Activated CD8-positive, alpha-beta memory T cell treated with anti-CD3 and anti-CD28 coated beads, Interleukin-2, amount 10 ng/mL, durations not matched to agents 7 days and 5 days (primary cell): ENCODE measurements around the gene TRIM44. TPM values are rescaled to one million over a fixed set of nuclear protein-coding genes. Genes with fewer than 3 reads are reported as not detected.
"Not testable (repeated sequence)": the region's sequence is repeated elsewhere in the genome, so short reads cannot be mapped to it uniquely, and the experiment has no call there.

ENCODE experiments used
- ATAC-seq: fragments of 150-1000 bp; cut with Tn5 transposase; one replicate; pipeline ENCODE4 v1.10.0; 2021; ENCODE audit warnings: moderate library complexity
- CTCF ChIA-PET: fragments of 350-600 bp; sonication (Branson Sonifier 250); formaldehyde crosslinking; loops from one replicate; lab custom pipeline; 2021; ENCODE audit warnings: antibody characterized with exemption; lab: Charles Lee
- DNase-seq: peaks from one replicate; pipeline ENCODE4 v3.0.0-alpha.2; 2020
- H3K27ac Mint-ChIP-seq: one replicate; pipeline ENCODE4 v1.8.0; 2021; ENCODE audit warnings: mild to moderate bottlenecking, mixed read lengths
- H3K27me3 Mint-ChIP-seq: one replicate; pipeline ENCODE4 v1.8.0; 2021; ENCODE audit warnings: mixed read lengths
- H3K36me3 Mint-ChIP-seq: one replicate; pipeline ENCODE4 v1.8.0; 2021; ENCODE audit warnings: mild to moderate bottlenecking, mixed read lengths
- H3K4me1 Mint-ChIP-seq: one replicate; pipeline ENCODE4 v1.8.0; 2021; ENCODE audit warnings: mixed read lengths
- H3K4me3 Mint-ChIP-seq: one replicate; pipeline ENCODE4 v1.8.0; 2021; ENCODE audit warnings: mild to moderate bottlenecking, moderate library complexity, mixed read lengths
- H3K9me3 Mint-ChIP-seq: one replicate; pipeline ENCODE4 v1.8.0; 2022; ENCODE audit warnings: low read depth, mixed read lengths
- total RNA-seq, 2 experiments: library from RNA; stranded (reverse); gene quantifications; one replicate each; pipeline ENCODE4 v1.2.3, GENCODE V29; 2021

Gene TRIM44
- total RNA-seq, 2 experiments from 2014 or later, result 23.1 to 24.2 TPM

DNA sequence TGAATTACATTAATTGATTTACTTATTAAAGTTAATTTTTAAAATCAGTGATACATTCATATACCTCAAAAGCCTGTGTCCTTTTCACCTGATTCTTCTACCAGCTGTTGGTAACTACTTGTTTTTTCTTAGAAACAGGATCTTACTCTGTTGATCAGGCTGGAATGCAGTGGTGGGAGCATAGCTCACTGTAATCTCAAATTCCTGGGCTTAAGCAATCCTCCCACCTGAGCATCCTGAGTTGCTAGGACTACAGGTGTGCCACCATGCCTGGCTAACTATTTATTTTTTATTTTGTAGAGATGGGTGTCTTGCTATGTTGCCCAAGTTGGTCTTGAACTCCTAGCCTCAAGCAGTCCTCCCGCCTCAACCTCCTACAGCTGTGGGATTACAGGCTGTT lies 4.7 kb downstream of the TRIM44 start:
- no peak for ATAC-seq
- H3K4me1 Mint-ChIP-seq, result peaks cover 36% of the 10 kb centered on the region
- H3K27me3 Mint-ChIP-seq, result no peaks in the 10 kb centered on the region
- H3K27ac Mint-ChIP-seq, result no peak overlapping the region
- H3K4me3 Mint-ChIP-seq, result no peak overlapping the region
- CTCF ChIA-PET, result no interaction called here
- H3K36me3 Mint-ChIP-seq, result peaks cover 44% of the 10 kb centered on the region
- no peak for DNase-seq
- H3K9me3 Mint-ChIP-seq, result peaks cover 15% of the 10 kb centered on the region

DNA sequence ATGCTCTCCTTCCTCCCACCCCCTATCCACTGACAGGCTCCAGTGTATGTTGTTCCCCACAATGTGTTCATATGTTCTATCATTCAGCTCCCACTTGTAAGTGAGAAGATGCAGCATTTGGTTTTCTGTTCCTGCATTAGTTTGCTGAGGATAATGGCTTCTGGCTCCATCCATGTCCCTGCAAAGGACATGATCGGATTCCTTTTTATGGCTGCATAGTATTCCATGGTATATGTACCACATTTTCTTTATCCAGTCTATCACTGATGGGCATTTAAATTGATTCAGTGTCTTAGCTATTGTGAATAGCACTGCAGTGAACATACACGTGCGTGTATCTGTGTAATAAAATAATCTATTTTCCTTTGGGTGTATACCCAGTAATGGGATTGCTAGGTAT lies 5.8 kb downstream of the TRIM44 start:
- CTCF ChIA-PET, H3K27ac Mint-ChIP-seq, H3K4me3 Mint-ChIP-seq, DNase-seq, H3K27me3 Mint-ChIP-seq, ATAC-seq: not testable (repeated sequence)
- Mint-ChIP-seq H3K4me1 (peaks cover 30% of the 10 kb centered on the region), H3K9me3 (peaks cover 15% of the 10 kb centered on the region), H3K36me3 (peaks cover 40% of the 10 kb centered on the region)

DNA sequence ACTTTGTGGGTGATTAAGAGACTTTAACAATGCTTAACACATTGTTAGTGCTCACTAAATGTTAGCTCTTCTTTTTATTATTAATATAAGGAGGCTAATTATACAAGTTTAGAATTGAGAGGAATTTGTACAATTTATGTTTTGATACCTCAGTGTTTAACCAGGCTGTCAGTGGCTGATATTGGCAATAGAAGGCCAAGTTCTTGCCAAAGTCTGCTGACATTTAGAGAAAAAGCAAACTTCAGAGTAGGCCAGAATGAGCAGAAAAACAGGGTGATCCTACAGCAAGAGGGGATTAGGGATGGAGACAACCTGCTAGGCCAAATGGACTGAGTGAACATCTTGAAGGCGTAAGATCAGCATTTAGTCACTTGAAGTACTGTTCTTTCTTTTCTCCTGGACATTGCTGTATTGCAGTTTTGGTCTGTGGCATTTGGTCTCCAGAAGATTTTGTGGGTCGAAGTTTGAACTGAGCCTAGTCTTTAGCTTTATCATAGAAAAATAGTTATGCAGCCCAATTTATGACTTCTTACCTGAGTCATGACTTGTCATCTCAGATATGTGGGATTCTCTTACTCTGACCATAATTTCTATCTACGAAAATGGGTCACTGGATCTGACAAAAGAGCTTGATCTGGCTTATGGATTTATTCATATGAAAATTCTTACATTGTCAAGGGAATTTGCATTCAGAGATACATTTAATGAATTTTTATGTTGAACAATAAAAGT lies 9.0 kb downstream of the TRIM44 start:
- CTCF ChIA-PET, result no interaction called here

DNA sequence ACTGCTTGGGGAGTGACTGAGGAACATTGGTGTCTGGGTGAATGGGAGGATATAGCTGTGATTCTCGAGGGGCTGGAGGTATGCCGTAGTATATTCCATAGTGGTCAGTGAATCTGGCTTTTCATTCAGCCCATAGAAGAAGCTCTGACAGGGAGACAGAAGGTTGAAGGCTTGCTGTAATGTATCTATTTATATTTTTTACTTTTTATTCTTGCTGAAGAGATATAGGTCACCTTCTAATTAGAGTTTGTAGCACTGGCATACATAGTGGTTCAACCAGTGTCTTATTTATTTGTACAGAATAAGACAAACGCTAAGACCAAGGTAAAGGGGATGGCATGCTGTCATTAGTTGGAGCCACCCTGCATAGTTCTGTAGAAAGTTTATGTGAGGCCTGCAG lies 10.0 kb downstream of the TRIM44 start:
- ATAC-seq, result no peak
- CTCF ChIA-PET, result no interaction called here
- no peaks in the 10 kb centered on the region for H3K9me3 Mint-ChIP-seq
- H3K4me3 Mint-ChIP-seq, result no peak overlapping the region
- DNase-seq, result no peak
- peaks cover 8% of the 10 kb centered on the region for H3K4me1 Mint-ChIP-seq
- no peaks in the 10 kb centered on the region for H3K27me3 Mint-ChIP-seq
- peaks cover 18% of the 10 kb centered on the region for H3K36me3 Mint-ChIP-seq
- H3K27ac Mint-ChIP-seq, result no peak overlapping the region

More for the DNA sequence above, 9.0 kb downstream of the TRIM44 start:
- DNase-seq (no peak), ATAC-seq (no peak)
- Mint-ChIP-seq H3K27me3 (no peaks in the 10 kb centered on the region), H3K27ac (no peak overlapping the region), H3K4me1 (peaks cover 8% of the 10 kb centered on the region), H3K9me3 (peaks cover 3% of the 10 kb centered on the region), H3K36me3 (peaks cover 23% of the 10 kb centered on the region), H3K4me3 (no peak overlapping the region)

DNA sequence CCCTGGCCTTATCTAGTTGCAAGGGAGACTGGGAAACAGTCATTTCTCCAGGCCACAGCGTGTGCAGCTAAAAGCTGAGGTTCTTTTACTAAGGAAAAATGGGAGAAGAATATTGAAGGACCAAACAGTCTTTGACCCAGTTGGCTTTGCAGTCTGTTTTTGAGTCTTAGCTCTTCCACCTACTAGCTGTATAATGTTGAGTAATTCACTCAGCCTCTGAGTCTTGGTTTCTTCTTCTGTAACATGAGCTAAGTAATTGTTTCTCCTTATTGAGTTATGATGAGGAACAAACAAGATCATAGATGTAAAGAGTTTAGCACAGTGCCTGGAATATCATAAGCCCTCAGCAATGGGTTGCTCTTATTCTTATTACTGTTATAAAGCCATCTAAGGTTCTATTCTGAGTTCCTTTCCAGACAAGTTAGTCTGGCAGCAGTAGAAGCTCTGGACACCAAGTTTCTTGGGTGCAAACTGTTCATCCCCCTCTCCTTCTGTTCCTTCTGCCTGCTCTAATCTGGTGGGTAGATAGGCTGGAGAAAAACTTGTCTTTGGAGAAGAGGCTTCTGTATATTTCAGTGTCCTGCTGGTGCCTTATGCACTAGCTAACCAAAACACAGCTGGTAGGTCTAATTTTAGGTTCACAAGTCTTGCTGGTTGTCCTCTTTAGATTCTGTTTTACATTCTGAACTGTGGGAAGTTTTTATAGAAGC lies 13.5 kb downstream of the TRIM44 start:
- Mint-ChIP-seq H3K4me1 (peaks cover 11% of the 10 kb centered on the region), H3K27me3 (no peaks in the 10 kb centered on the region), H3K9me3 (no peaks in the 10 kb centered on the region), H3K36me3 (peaks cover 6% of the 10 kb centered on the region), H3K4me3 (no peak overlapping the region), H3K27ac (no peak overlapping the region)
- DNase-seq (no peak), ATAC-seq (no peak)
- CTCF ChIA-PET, result interaction anchor here (0.6 kb wide), 1 partner anchor 127 kb away, joined by 3 read pairs; no protein-coding TSS in a partner anchor

DNA sequence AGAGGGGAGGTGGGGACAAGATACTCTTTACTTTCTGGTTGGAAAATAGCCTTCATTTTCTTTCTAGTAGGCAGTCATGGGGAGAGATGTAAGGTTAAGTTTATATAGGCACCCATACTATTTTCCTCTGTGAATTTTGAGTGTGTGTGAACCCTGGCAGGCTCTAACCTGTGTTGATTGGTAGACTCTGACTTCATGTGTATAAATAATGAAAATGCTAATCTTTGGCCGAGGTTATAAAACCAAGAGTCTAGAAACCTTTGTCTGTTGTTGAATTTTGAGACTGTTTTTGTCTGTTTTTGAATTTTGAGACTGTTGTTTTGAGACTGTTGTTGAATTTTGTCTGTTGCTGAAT lies 14.0 kb downstream of the TRIM44 start:
- Mint-ChIP-seq H3K4me3 (no peak overlapping the region), H3K9me3 (no peaks in the 10 kb centered on the region), H3K36me3 (peaks cover 6% of the 10 kb centered on the region), H3K27me3 (no peaks in the 10 kb centered on the region), H3K27ac (no peak overlapping the region), H3K4me1 (peaks cover 13% of the 10 kb centered on the region)
- CTCF ChIA-PET, result no interaction called here
- ATAC-seq, result no peak
- DNase-seq, result no peak

DNA sequence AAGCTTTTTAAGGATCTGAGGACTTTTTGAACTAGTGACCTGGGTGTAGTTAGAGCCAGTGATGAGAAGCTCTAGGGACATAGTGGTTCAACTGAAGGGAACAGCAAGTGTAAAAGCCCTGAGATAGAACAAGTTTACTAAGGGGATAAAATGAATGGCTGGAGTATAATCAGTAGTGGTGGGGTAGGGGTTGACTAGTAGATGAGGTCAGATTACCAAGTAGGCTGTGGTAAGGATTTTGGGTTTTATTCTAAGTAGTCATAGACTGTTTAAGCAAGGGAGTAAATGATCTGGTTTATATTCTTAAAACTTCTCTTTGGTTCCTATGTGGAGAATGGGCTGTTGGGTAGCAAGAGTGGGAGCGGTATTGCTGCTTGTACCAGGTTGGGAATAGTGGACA lies 15.3 kb downstream of the TRIM44 start:
- peaks cover 3% of the 10 kb centered on the region for H3K36me3 Mint-ChIP-seq
- CTCF ChIA-PET, result no interaction called here
- ATAC-seq, result no peak
- no peak overlapping the region for H3K27ac Mint-ChIP-seq
- H3K4me1 Mint-ChIP-seq, result peaks cover 13% of the 10 kb centered on the region
- DNase-seq, result no peak
- no peak overlapping the region for H3K4me3 Mint-ChIP-seq
- H3K9me3 Mint-ChIP-seq, result no peaks in the 10 kb centered on the region
- H3K27me3 Mint-ChIP-seq, result no peaks in the 10 kb centered on the region

DNA sequence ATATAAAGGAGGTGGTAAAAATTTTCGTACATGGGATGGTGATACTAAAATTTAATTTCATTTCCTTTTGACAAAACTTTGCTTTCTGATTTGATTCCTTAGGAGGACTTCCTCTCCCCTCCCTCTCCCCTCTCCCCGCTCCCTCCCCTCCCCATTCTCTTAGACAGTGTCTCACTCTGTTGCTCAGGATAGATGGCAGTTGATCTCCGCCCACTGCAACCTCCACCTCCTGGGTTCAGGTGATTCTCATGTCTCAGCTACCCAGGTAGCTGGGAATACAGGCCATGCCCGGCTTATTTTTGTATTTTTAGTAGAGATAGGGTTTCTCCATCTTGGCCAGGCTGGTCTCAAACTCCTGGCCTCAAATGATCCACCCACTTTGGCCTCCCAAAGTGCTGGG lies 15.9 kb downstream of the TRIM44 start:
- CTCF ChIA-PET, result no interaction called here
- H3K36me3 Mint-ChIP-seq, result peaks cover 3% of the 10 kb centered on the region
- no peaks in the 10 kb centered on the region for H3K9me3 Mint-ChIP-seq
- DNase-seq (no peak), ATAC-seq (no peak)
- peaks cover 13% of the 10 kb centered on the region for H3K4me1 Mint-ChIP-seq
- no peak overlapping the region for H3K4me3 Mint-ChIP-seq
- no peak overlapping the region for H3K27ac Mint-ChIP-seq
- H3K27me3 Mint-ChIP-seq, result no peaks in the 10 kb centered on the region

DNA sequence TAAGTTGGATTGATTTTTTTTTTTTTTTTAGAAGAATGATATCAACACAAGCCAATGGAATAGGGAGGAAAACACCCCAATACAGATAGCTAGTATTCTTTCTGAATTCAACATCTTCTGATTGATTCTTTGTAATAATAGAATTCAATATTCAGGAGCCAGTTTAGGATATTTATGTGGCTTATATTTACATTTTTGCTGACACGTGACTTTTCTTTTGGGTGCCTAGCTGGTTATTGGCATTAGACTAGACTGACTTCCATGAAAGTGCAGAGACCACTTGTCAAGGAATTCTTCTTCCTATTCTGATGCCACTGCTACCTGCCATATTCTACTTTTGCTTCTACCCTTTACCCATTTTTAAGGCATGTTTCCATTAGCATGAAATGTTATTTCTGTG lies 16.4 kb downstream of the TRIM44 start:
- CTCF ChIA-PET, result no interaction called here
- Mint-ChIP-seq H3K4me1 (peaks cover 13% of the 10 kb centered on the region), H3K27ac (no peak overlapping the region), H3K27me3 (no peaks in the 10 kb centered on the region), H3K4me3 (no peak overlapping the region), H3K36me3 (peaks cover 3% of the 10 kb centered on the region), H3K9me3 (no peaks in the 10 kb centered on the region)
- ATAC-seq, result no peak
- no peak for DNase-seq

DNA sequence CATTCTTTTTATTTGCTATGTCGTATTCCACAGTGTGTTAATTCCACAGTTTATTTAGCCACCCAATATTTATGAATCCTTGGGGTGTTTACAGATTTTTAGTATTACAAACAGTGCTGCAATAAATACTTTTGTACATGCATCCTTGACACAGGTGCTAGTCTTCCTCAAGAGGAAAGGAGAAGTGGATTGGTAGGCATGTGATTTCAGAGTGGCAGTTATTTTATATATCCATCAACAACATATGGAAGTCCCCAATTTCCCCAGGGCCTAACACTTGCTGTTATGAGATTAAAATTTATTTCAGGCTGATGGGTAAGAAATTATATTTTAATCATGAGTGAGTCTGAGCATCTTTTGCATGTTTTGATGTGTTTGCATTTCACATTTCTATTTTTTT lies 17.9 kb downstream of the TRIM44 start:
- CTCF ChIA-PET, result no interaction called here
- Mint-ChIP-seq H3K27ac (no peak overlapping the region), H3K4me3 (no peak overlapping the region), H3K4me1 (peaks cover 13% of the 10 kb centered on the region), H3K36me3 (peaks cover 1% of the 10 kb centered on the region), H3K27me3 (no peaks in the 10 kb centered on the region), H3K9me3 (no peaks in the 10 kb centered on the region)
- DNase-seq, result no peak
- ATAC-seq, result no peak

DNA sequence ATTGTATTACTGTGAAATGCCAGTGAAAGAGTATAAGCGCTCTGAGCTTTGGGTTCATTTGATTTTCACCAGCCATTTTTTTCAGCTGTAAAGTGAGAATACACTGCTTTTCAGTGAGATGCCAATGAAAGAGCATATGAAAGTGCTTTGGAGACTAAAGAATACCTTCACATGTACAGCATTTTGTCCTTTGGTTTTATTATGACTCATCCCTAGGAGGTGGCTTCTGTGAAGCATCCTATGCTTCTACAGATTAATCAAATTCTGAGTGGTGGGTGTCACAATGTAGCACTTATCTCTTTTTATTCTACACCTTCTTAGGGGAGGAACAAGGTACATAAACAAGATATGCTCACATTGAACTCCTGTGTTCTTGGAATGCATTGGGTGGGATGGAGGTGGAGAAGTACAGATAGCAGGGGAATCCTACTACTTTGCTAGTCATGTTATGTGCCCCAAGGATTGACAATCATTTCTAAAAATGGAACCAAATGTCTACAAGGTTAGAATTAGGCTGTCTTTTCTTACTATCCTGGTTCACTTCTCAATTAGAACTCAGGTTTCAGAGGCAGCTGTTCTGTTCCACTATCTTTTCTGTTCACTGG lies 18.7 kb downstream of the TRIM44 start:
- Mint-ChIP-seq H3K4me1 (peaks cover 13% of the 10 kb centered on the region), H3K27ac (no peak overlapping the region), H3K4me3 (no peak overlapping the region), H3K27me3 (no peaks in the 10 kb centered on the region), H3K36me3 (peaks cover 1% of the 10 kb centered on the region), H3K9me3 (no peaks in the 10 kb centered on the region)
- CTCF ChIA-PET, result no interaction called here
- DNase-seq (no peak), ATAC-seq (no peak)

DNA sequence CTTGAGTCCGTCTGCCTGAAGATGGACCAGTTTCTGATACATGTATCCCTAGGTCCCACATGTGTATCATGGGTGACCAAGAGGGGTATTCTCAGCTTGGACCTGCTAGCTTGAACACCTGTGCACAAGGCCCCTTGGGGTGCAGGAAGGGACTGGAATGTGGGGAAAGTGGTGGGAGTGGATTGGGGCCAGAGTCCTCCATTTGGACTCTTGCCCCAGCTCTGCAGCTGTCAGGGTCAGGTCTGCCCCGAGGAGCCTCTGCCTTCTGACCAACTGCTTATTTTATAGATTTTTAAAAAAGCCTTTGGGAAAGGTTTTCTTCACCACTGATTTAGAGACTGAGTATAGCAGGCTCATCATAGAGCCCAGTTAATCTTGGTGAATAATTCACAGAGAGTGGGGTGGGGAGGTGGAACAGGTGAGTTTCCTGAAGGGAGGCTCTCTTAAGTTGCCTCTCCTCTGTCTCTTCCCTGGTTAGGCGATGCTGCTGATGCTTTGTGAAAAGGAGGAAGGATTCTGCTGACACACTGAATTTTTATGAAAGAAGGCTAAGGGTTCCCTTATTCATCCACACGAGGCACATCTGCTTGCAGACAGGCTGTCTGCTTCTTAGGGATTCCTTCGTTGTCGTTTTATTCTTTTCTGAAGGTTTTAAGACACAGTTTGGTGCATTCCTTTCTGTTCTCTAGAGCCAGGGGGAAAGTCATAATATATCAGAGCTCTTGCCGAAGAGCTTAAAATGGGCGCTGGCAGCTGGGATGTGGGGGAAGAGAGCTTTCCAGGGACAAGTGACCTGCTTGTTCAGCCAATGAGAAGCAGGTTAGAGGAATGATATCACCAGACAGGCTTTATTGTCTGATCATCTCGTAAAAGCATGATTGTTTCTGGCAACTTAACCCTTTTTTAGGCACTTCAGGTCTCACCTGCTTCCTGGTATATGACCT lies 19.9 kb downstream of the TRIM44 start:
- Mint-ChIP-seq H3K9me3 (no peaks in the 10 kb centered on the region), H3K27ac (no peak overlapping the region), H3K27me3 (no peaks in the 10 kb centered on the region), H3K36me3 (peaks cover 1% of the 10 kb centered on the region), H3K4me3 (no peak overlapping the region), H3K4me1 (peaks cover 13% of the 10 kb centered on the region)
- CTCF ChIA-PET, result no interaction called here
- ATAC-seq, result no peak
- DNase-seq, result no peak

DNA sequence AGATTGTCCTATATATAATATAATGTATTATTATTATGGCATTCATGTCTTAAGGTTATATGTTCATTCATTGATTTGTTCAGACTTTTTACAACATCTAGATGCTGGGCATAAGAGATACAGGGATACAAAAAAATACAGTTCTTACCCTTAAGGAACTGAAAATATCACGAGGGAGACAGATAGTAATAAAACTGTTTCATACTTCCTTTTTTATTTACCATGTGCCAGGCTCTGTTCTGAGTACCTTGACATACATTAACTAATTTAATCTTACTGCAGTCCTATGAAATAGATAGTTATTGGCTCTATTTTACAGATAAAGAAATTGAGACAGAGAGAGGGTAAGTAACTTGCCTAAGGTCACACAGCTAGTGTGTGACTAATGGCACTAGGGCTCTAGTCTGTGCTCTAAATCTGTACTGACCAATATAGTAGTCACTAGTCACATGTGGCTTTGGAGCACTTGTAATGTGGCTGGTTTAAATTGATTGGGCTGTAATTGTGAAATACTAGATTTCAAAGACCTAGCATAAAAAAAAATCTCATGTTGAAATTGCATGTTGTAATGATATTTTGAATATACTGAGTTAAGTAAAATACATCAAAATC lies 21.3 kb downstream of the TRIM44 start:
- CTCF ChIA-PET, result no interaction called here
- Mint-ChIP-seq H3K27me3 (no peaks in the 10 kb centered on the region), H3K4me1 (peaks cover 10% of the 10 kb centered on the region), H3K27ac (no peak overlapping the region), H3K4me3 (no peak overlapping the region), H3K9me3 (no peaks in the 10 kb centered on the region), H3K36me3 (peaks cover 1% of the 10 kb centered on the region)
- no peak for ATAC-seq
- no peak for DNase-seq
